NOMO-1 treated with DMSO at 0.1 percent for 48 hours (cell line): ENCODE data around the gene CTNNBL1.

ENCODE experiments used
- DNase-seq: peaks from one replicate; lab custom pipeline; 2025; ENCODE audit not compliant: unreplicated experiment; lab: John Stamatoyannopoulos, UW

The CTNNBL1 gene

DNA sequence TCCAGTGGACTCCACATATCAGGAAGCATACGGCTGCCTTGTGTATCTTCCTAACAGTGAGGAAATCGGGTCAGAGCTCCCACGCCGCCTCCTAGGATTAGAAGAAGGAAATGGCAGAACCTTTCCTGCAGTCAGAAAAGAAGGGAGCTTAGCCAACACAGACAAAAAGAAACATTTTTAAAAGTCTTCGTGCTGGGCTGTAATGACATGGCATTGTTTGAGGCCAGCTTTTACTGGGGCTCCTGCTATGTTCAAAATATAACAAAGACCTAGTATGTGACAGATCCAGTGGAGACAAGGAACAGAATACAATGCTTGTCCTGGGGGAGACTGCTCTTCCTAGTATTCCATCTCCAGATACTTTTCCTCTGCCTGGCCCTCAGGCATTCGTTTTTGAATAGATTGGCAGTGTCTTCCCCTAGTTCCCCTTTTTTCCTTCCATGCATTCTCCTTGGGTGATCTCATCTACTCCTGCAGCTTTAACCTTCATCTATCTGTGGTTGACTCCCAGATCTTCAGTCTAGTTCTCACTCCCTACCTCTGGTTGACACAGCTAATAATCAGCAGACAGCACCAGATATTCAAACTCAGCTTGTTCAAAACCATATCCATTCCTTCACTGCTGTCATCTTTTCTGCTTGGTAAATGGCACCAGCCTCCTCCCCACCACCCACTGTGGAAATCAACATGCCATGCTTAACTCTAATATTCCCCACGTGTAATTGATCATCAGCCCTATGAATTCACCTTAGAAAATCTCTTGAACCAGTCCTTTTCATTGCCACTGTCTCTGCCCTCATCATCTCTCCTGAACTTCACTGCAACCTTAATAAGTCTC, 114.6 kb downstream of the CTNNBL1 start:
- DNase-seq: peak; percentile 44

DNA sequence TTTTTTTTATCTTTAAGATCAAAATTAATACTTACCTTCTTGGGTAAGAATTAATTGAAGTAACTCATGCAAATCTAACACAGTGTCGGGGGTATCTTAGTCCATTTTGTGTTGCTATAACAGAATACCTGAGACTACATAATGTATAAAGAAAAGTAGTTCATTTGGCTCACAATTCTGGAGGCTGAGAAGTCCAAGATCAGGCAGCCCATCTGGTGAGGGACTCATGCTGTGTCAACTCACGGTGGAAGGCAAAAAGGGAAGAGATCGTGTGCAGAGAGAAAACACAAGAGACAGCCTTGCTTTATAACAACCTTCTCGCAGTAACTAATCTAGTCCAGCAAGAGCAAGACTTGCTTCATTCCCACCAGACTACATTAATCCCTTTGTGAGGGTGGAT, 116.2 kb downstream of the CTNNBL1 start:
- DNase-seq: no peak

DNA sequence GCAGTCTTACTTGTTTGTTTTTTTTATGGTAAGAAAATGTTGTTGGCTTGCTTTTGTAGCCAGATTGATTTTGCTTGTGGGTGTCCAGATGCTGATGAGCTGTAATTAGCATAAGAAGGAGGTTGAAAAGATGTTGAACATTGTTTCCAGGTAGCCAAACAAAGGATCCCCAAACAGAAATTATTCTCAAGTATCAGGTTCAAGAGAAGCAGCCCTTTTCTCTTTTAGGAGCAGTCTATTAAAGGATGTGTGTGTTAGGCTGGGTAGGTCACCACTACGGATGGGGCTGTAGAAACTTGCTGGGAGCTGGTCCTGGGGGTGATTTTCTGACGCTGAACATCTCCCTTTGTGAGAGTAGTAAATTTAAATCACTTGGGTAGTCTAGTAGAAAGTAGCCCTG, 122.2 kb downstream of the CTNNBL1 start:
- DNase-seq: no peak

- no peak for DNase-seq
Measured at GRCh38 chr20:37816726-37817125, 122.9 kb downstream of the CTNNBL1 start.

GRCh38 chr20:37821696-37822095, 127.9 kb downstream of the CTNNBL1 start:
- no peak for DNase-seq

GRCh38 chr20:37822141-37822601, 128.3 kb downstream of the CTNNBL1 start:
- no peak for DNase-seq

- DNase-seq: no peak
Measured at GRCh38 chr20:37823296-37823980, 129.6 kb downstream of the CTNNBL1 start.

DNA sequence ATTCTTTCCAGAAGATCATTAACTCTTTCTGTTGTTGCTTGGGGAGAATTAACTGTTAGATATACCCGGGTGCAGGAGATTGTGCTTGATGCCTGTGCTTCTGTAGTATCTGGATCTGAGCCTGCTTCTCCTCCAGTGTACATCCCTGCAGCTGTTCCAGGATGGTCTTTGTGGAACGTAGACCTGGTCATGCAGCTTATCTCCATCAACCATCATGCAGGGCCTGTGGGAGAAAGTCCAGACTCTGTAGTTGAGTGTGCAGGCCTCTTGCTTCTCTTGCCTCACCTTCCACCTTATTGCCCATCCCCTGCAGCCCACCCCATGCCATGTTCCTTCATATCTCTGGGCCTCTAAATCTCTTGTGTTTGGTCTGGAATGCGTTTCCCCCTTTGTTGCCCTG, 133.8 kb downstream of the CTNNBL1 start:
- no peak for DNase-seq

DNA sequence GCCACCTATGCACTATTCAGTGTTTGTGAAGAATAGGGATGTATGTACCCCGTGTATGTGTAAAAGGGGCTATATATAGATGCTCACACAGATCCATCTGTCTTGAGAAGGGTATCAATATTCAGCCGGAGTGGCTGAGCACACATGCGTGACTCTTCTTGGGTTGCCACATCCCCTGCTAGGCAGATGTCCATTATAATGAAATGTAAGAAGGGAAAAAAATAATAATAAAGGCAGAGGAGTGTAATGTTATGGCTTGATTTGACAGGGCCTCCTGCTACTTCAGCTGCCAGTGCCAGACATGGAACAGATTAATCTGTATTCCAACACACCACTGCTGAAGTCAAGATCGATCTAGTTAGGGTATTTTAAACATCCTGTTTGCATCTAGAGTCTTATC, 134.9 kb downstream of the CTNNBL1 start:
- no peak for DNase-seq

DNA sequence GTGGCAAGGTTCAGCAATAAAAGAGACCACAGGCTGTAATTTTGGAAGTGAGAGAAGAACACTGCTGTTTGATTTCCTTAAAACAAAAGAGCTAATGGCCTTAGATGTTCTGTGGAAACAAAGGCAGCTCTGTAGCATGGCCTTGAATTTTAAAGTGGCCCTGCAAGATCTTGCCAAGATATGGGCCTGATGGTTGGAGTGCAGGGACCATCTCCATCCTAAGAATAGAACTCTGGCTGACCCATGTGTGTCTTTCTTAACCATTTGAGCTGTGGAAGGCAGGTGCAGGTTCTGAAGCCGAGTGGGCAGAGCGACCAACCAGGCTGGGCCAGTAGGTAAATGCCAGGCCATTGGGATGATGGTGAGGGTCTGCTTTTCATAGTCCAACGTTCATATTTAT, 135.3 kb downstream of the CTNNBL1 start:
- no peak for DNase-seq

GRCh38 chr20:37833221-37833896, 139.5 kb downstream of the CTNNBL1 start:
- DNase-seq: no peak

GRCh38 chr20:37836926-37837325, 143.1 kb downstream of the CTNNBL1 start:
- no peak for DNase-seq

GRCh38 chr20:37837924-37838323, 144.1 kb downstream of the CTNNBL1 start:
- no peak for DNase-seq

DNA sequence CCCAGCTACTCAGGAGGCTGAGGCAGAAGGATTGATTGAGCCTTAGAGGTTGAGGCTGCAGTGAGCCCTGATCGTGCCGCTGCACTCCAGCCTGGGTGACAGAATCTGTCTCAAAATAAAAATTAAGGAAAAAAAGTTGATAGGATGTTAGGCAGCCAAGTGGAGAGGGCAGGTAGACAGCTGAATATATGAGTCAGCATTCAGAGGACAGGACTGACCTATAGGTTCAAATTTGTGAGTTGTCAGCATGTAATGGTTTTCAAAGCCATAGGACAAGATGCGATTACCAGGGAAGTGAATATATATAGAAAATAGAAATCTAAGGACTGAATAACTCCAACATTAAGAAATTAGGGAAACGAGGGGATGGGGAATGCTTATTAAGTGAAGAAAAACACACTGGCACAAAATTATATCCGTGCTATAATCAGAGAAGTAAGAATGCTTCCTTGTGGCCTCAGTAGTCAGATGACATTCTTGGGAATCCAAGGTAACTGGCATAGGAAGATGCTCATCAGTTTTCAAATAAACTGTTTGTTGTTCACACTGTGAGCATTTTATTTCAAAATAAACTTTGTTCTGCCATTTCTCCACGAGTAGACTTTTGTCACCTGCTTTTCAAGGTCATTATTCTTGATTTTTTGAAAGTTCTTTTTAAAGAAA, 145.1 kb downstream of the CTNNBL1 start:
- no peak for DNase-seq

DNA sequence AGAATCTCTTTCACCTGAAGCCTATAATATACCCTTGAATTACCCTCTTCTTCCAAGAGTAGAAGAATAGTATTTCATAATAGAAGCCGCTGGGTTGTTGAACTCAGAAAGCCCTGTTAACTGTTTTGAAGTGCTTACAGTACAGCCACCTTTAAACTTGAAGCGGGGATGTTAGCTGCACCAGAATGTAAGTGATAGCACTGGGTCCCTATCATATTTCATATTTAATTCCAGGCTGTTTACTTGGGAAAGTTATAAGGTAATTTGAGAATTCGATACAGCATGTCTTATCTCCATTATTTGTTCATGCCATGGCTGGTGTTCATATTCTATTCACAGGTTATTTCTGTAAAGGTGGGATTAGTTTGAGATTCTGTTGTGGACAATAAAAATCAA, 145.6 kb downstream of the CTNNBL1 start:
- DNase-seq: no peak

DNA sequence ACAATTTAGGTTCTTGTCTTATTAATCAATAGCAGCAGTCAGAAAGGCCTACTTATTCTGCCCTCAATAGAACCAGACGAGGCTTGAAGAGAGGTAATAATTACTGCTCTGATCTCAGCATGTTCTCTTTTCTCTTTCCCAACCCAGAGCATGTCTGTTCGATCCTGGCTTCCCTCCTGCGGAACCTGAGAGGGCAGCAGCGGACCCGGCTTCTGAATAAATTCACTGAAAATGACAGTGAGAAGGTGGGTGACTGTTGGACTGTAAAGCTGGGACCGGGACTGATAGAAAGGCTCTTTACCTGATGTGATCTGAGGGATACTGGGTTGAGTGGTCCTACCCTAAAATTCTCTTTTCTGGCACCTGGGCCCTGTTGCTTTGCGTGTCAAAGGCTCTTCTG, 146.1 kb downstream of the CTNNBL1 start:
- no peak for DNase-seq

- DNase-seq: no peak
Measured at GRCh38 chr20:37841389-37841788, 147.6 kb downstream of the CTNNBL1 start.

DNA sequence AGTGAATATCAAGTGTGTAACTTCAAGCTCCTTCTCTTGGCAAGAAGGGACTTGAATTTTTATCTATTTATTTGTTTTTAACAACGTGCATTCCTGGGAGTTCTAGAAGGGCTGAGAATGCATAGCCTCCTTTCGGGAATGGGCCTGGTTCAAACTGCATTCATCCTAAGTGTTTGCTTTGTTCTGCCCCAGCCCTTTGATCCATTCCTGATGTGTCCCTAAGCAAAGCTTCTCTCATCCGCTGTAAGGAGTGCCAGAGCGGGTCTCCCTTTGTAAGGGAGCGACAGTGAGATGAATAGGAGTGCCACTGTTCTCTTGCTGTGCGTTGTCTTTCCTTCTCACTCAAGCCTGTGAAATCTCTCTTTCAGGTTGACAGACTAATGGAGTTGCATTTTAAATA, 148.1 kb downstream of the CTNNBL1 start:
- DNase-seq: no peak

DNA sequence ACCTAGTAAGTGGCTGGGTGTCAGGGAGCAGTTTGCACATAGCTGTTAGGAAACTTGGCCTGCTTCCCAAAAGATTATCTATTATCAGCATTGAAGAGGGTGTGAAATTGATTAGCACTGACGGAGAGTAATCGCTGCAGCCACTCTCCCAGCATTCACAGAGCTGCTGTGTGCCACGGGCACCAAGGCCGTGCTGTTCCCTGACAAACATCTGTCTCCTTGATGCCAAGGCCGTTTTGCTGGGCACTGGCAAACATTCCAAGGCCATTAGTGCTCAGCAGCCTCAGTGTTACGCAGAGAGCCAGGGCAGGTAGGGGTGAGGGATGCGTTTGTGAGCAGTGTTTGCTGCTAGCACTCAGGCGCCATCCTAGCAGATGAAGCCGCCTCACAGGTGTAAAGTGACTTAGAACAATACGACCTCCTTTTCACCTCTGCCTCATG, 151.4 kb downstream of the CTNNBL1 start:
- no peak for DNase-seq

- DNase-seq: no peak
Measured at GRCh38 chr20:37845878-37846277, 152.0 kb downstream of the CTNNBL1 start.

GRCh38 chr20:37846573-37846972, 152.7 kb downstream of the CTNNBL1 start:
- no peak for DNase-seq
